Neural cell (in vitro differentiated cells): ENCODE results near the gene DBH. TPM values are rescaled to one million over a fixed set of nuclear protein-coding genes. Genes with fewer than 3 reads are reported as not detected.

Experiments
- H2AFZ ChIP-seq: fragments of 200-600, 300-800 bp; sonication (generic), shearing (Covaris generic); 2 replicates; pipeline ENCODE4 v1.6.0; 2014; ENCODE audit warnings: low read depth, mild to moderate bottlenecking, antibody characterized with exemption, low read length, moderate library complexity
- H3F3A ChIP-seq: fragments of 200-600 bp; shearing (Covaris generic); 2 replicates; pipeline ENCODE4 v1.6.1; 2016; ENCODE audit warnings: mild to moderate bottlenecking, moderate library complexity, mixed read lengths, antibody characterized with exemption, low read length; ENCODE audit not compliant: insufficient read depth, poor library complexity, severe bottlenecking
- H3K27ac ChIP-seq: fragments of 200-600, 300-800 bp; sonication (generic), shearing (Covaris generic); 2 replicates; pipeline ENCODE4 v1.5.1; 2014; ENCODE audit warnings: mild to moderate bottlenecking, low read length, moderate library complexity
- H3K27me3 ChIP-seq: fragments of 300-800, 200-600 bp; sonication (generic), shearing (Covaris generic); 2 replicates; pipeline ENCODE4 v1.6.0; 2014; ENCODE audit warnings: mild to moderate bottlenecking, low read depth, low read length, moderate library complexity; ENCODE audit not compliant: insufficient read depth
- H3K36me3 ChIP-seq: fragments of 300-800, 200-600 bp; sonication (generic), shearing (Covaris generic); 2 replicates; pipeline ENCODE4 v1.5.1; 2014; ENCODE audit warnings: mild to moderate bottlenecking, antibody characterized with exemption, low read length, moderate library complexity; ENCODE audit not compliant: insufficient read depth
- H3K4me2 ChIP-seq: fragments of 300-800, 200-600 bp; sonication (generic), shearing (Covaris generic); 2 replicates; pipeline ENCODE4 v1.6.0; 2014; ENCODE audit warnings: mild to moderate bottlenecking, low read length
- H3K4me3 ChIP-seq: fragments of 300-800, 200-600 bp; sonication (generic), shearing (Covaris generic); 2 replicates; pipeline ENCODE4 v1.5.1; 2014; ENCODE audit warnings: mild to moderate bottlenecking, low read length, moderate library complexity
- H3K79me2 ChIP-seq: fragments of 200-600 bp; shearing (Covaris generic); replicated peaks from 2 replicates; pipeline ENCODE4 v1.6.0; 2014; ENCODE audit warnings: mild to moderate bottlenecking, low read length, moderate library complexity; ENCODE audit not compliant: insufficient read depth
- H3K9ac ChIP-seq: fragments of 300-800, 200-600 bp; sonication (generic), shearing (Covaris generic); 2 replicates; pipeline ENCODE4 v1.6.1; 2016; ENCODE audit warnings: mild to moderate bottlenecking, low read length, mixed read lengths
- H3K9me2 ChIP-seq: fragments of 200-600 bp; shearing (Covaris generic); 2 replicates; pipeline ENCODE4 v1.6.1; 2016; ENCODE audit warnings: mild to moderate bottlenecking, low read length, mixed read lengths; ENCODE audit not compliant: insufficient read depth
- H3K9me3 ChIP-seq: fragments of 200-600, 300-800 bp; sonication (generic), shearing (Covaris generic); 2 replicates; pipeline ENCODE4 v1.6.1; 2016; ENCODE audit warnings: mild to moderate bottlenecking, mixed run types, low read length, moderate library complexity, mixed read lengths
- H4K20me1 ChIP-seq: fragments of 200-600 bp; shearing (Covaris generic); 2 replicates; pipeline ENCODE4 v1.6.1; 2016; ENCODE audit warnings: mild to moderate bottlenecking, mixed run types; ENCODE audit not compliant: insufficient read depth
- CTCF ChIP-seq: fragments of 450-650 bp; IDR thresholded peaks from 2 replicates; pipeline ENCODE4 v1.5.1; 2014; ENCODE audit warnings: antibody characterized with exemption, mild to moderate bottlenecking, moderate library complexity; ENCODE audit not compliant: poor library complexity, severe bottlenecking
- EP300 ChIP-seq: fragments of 450-650 bp; conservative IDR thresholded peaks from 2 replicates; pipeline ENCODE4 v1.6.1; 2014; ENCODE audit warnings: antibody characterized with exemption, mild to moderate bottlenecking, moderate library complexity; ENCODE audit not compliant: poor library complexity, severe bottlenecking
- EZH2 ChIP-seq: fragments of 200-600, 300-800 bp; shearing (Covaris generic), sonication (generic); IDR thresholded peaks from 2 replicates; pipeline ENCODE4 v1.6.1; 2014; ENCODE audit warnings: antibody characterized with exemption, low read length, borderline replicate concordance, mild to moderate bottlenecking; ENCODE audit not compliant: insufficient read depth, poor library complexity, severe bottlenecking
- MXI1 ChIP-seq: fragments of 450-650 bp; conservative IDR thresholded peaks from 2 replicates; pipeline ENCODE4 v1.6.1; 2014; ENCODE audit warnings: antibody characterized with exemption, mild to moderate bottlenecking; ENCODE audit not compliant: poor library complexity, severe bottlenecking
- POLR2AphosphoS5 ChIP-seq: IDR thresholded peaks from 2 replicates; pipeline ENCODE4 v1.6.1; 2012
- RAD21 ChIP-seq: fragments of 450-650 bp; conservative IDR thresholded peaks from 2 replicates; pipeline ENCODE4 v1.6.1; 2014; ENCODE audit warnings: antibody characterized with exemption, mild to moderate bottlenecking, moderate library complexity
- REST ChIP-seq: IDR thresholded peaks from 2 replicates; pipeline ENCODE4 v1.6.1; 2012; ENCODE audit warnings: borderline replicate concordance
- SMC3 ChIP-seq: fragments of 450-650 bp; conservative IDR thresholded peaks from 2 replicates; pipeline ENCODE4 v1.6.1; 2014; ENCODE audit warnings: antibody characterized with exemption, mild to moderate bottlenecking, moderate library complexity; ENCODE audit not compliant: poor library complexity
- TAF1 ChIP-seq: IDR thresholded peaks from 2 replicates; pipeline ENCODE4 v1.6.1; 2012; ENCODE audit warnings: low read depth
- polyA plus RNA-seq: library from polyadenylated mRNA; depleted of rRNA; stranded (reverse); fragments of >200 nt; gene quantifications from 2 replicates; pipeline ENCODE4 v1.2.3, GENCODE V29; 2014

The DBH gene
- polyA plus RNA-seq, 1 donor from 2014 or later: not detected

DNA sequence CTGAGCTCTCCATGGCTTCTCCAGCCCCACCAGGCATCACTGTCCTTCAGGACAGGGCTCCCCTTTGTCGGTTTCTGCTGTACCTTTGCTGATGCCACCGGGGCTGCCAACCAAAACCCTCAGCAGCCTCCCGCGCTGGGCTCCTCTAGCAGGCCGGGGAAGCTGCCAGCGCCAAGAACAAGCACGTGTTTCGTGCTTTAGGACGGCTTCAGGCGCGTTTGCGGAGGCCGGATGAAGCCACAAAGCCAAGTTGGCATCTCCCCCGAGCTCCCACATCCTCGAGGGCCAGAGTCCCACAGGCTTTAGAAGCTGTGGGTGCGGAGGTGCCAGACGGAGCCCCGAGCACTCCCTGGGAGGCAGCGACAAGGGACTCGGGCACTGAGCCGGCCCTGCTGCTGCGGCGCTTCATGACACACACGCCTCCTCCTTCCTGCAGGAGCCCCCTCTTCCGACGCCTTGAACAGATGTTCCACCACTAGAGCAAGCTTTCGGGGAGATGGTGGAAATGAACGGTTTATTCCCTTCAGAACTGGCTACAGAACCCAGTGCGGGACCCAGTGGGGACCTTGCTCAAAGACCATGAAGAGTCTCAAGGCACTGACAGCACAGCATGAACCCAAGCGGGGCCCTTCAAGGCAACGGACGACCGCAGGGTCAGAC is 65.3 kb downstream of the DBH start:
- H3K9me2 ChIP-seq: no peaks in the 10 kb centered on the region
- H3K4me3 ChIP-seq: no peak overlapping the region
- no peaks in the 10 kb centered on the region for H3K27me3 ChIP-seq
- H3K36me3 ChIP-seq: no peaks in the 10 kb centered on the region
- no peaks in the 10 kb centered on the region for H3F3A ChIP-seq
- H2AFZ ChIP-seq: no peak overlapping the region
- no peak overlapping the region for H3K27ac ChIP-seq
- H3K79me2 ChIP-seq: no peaks in the 10 kb centered on the region
- no peak overlapping the region for H3K9ac ChIP-seq
- no peaks in the 10 kb centered on the region for H4K20me1 ChIP-seq
- no peaks in the 10 kb centered on the region for H3K9me3 ChIP-seq
- no peak for TF ChIP-seq MXI1
- TF ChIP-seq TAF1: no peak
- TF ChIP-seq SMC3: no peak
- TF ChIP-seq POLR2AphosphoS5: no peak
- no peak for TF ChIP-seq EP300
- no peak for TF ChIP-seq EZH2
- no peak for TF ChIP-seq RAD21
- TF ChIP-seq REST: no peak
- no peak for TF ChIP-seq CTCF
- H3K4me2 ChIP-seq: no peak overlapping the region

DNA sequence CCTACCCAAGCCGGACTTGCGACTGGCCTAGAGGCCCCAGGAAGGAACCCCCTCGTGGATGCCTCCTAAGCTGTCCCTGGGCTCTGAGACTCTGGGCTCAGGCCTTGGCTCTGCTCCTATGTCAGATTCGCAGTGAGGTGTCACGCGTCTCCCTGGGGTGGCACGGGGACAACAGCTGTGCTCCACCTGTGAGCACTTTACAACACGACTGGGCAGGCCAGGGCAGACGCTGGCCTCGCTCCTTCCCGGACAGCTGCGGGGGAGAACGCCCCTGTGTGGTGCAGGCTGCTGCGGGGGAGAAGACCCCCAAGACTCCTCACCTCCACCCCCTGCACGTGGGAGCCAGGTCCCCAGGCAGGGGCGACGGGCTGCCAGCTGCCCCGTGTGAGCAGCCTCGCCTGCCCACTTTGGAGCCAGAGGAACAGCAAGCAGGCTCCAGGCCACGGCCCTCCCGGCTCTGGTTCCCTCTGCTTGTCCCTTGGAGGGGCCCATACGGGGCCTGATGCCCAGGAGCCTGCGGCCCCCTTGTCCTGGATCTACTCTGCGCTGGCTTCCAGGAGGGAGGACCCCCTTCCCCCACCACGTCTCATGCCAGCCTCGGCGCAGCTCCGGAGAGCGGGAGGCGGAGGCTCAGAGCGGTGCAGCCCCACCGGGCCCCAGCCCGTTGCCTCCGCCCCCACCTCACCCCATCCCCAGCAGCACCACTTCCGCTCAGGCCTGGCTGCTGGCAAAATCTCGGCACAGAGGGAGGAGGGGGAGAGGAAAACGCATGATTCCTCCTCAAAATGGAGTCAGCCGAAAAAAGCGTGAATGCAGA is 66.0 kb downstream of the DBH start:
- no peaks in the 10 kb centered on the region for H4K20me1 ChIP-seq
- no peak overlapping the region for H3K4me2 ChIP-seq
- H3K9ac ChIP-seq: no peak overlapping the region
- TF ChIP-seq EP300 (no peak), POLR2AphosphoS5 (no peak), RAD21 (no peak), CTCF (no peak), EZH2 (no peak), REST (no peak), MXI1 (no peak), SMC3 (no peak), TAF1 (no peak)
- no peaks in the 10 kb centered on the region for H3F3A ChIP-seq
- no peaks in the 10 kb centered on the region for H3K27me3 ChIP-seq
- no peaks in the 10 kb centered on the region for H3K36me3 ChIP-seq
- H3K79me2 ChIP-seq: no peaks in the 10 kb centered on the region
- no peak overlapping the region for H2AFZ ChIP-seq
- no peaks in the 10 kb centered on the region for H3K9me3 ChIP-seq
- H3K4me3 ChIP-seq: no peak overlapping the region
- H3K9me2 ChIP-seq: no peaks in the 10 kb centered on the region
- no peak overlapping the region for H3K27ac ChIP-seq
